IMR-90 (cell line): ENCODE results near the gene ERC2.

Source experiments
- BHLHE40 ChIP-seq: fragments of 150-350 bp; IDR thresholded peaks from 2 replicates; pipeline ENCODE4 v1.6.1; 2016; ENCODE audit warnings: mild to moderate bottlenecking, low read depth, low read length
- CEBPB ChIP-seq: IDR thresholded peaks from 2 replicates; pipeline ENCODE4 v1.6.1; 2012; ENCODE audit warnings: low read depth, low read length, improper control_type of control experiment
- CHD1 ChIP-seq: IDR thresholded peaks from 2 replicates; pipeline ENCODE4 v1.6.1; 2012; ENCODE audit warnings: low read depth, low read length, improper control_type of control experiment
- CTCF ChIP-seq: conservative IDR thresholded peaks from 2 replicates; pipeline ENCODE4 v1.5.1; 2012; ENCODE audit warnings: mild to moderate bottlenecking, low read depth, low read length, improper control_type of control experiment
- ELK1 ChIP-seq: fragments of 150-350 bp; IDR thresholded peaks from 2 replicates; pipeline ENCODE4 v1.6.1; 2016; ENCODE audit warnings: low read depth, mild to moderate bottlenecking, low read length, moderate library complexity, borderline replicate concordance
- FOS ChIP-seq: fragments of 150-350 bp; IDR thresholded peaks from 2 replicates; pipeline ENCODE4 v1.6.1; 2016; ENCODE audit warnings: low read depth, low read length
- MAZ ChIP-seq: IDR thresholded peaks from 2 replicates; pipeline ENCODE4 v1.6.1; 2012; ENCODE audit warnings: low read depth, mild to moderate bottlenecking, low read length, improper control_type of control experiment, moderate library complexity, borderline replicate concordance
- MXI1 ChIP-seq: IDR thresholded peaks from 2 replicates; pipeline ENCODE4 v1.6.1; 2012; ENCODE audit warnings: low read depth, mild to moderate bottlenecking, low read length, moderate library complexity, borderline replicate concordance
- POLR2A ChIP-seq: IDR thresholded peaks from 2 replicates; pipeline ENCODE4 v1.6.1; 2012; ENCODE audit warnings: mild to moderate bottlenecking, low read depth, low read length
- RAD21 ChIP-seq: IDR thresholded peaks from 2 replicates; pipeline ENCODE4 v1.6.1; 2012; ENCODE audit warnings: low read length, improper control_type of control experiment
- RCOR1 ChIP-seq: IDR thresholded peaks from 2 replicates; pipeline ENCODE4 v1.6.1; 2012; ENCODE audit warnings: mild to moderate bottlenecking, low read length, improper control_type of control experiment; ENCODE audit not compliant: insufficient replicate concordance
- RFX5 ChIP-seq: IDR thresholded peaks from 2 replicates; pipeline ENCODE4 v1.8.0; 2012; ENCODE audit warnings: low read depth, mild to moderate bottlenecking, low read length, moderate library complexity
- SMC3 ChIP-seq: fragments of 150-350 bp; IDR thresholded peaks from 2 replicates; pipeline ENCODE4 v1.6.1; 2016; ENCODE audit warnings: low read depth, mild to moderate bottlenecking, antibody characterized with exemption, low read length, moderate library complexity
- USF2 ChIP-seq: fragments of 150-350 bp; IDR thresholded peaks from 2 replicates; pipeline ENCODE4 v1.6.1; 2017; ENCODE audit warnings: mild to moderate bottlenecking, antibody characterized with exemption, low read length, low read depth

- TF ChIP-seq POLR2A (no peak), CTCF (no peak), SMC3 (no peak), RCOR1 (no peak), CEBPB (no peak), RFX5 (no peak), RAD21 (no peak), FOS (no peak), USF2 (no peak), BHLHE40 (no peak), CHD1 (no peak), MAZ (no peak), ELK1 (no peak), MXI1 (no peak)
Observed at GRCh38 chr3:55770077-55770476, 698.2 kb downstream of the ERC2 start.
